GM12875 (cell line): ENCODE data around the gene SMTN.
A peak's percentile ranks its signal among the peaks of the same experiment; 100 is the strongest.
"Not testable (repeated sequence)": the region's sequence is repeated elsewhere in the genome, so short reads cannot be mapped to it uniquely, and the experiment has no call there.

Experiments
- H3K4me3 ChIP-seq: one replicate; pipeline ENCODE4 v1.5.1; 2011; ENCODE audit warnings: low read depth, low read length, control low read depth
- CTCF ChIP-seq: IDR thresholded peaks from 2 replicates; pipeline ENCODE4 v1.5.1; 2011; ENCODE audit warnings: low read depth, mild to moderate bottlenecking, control low read depth, inconsistent platforms, low read length, moderate library complexity, borderline replicate concordance; ENCODE audit not compliant: insufficient read depth

The SMTN gene

GRCh38 chr22:31107894-31108218, 26.7 kb downstream of the SMTN start:
- TF ChIP-seq CTCF: no peak
- H3K4me3 ChIP-seq: peak overlapping the region; percentile 52

GRCh38 chr22:31112547-31113091, 31.5 kb downstream of the SMTN start:
- H3K4me3 ChIP-seq: not testable (repeated sequence)

GRCh38 chr22:31118046-31118820, 37.1 kb downstream of the SMTN start:
- TF ChIP-seq CTCF: no peak
- no peak overlapping the region for H3K4me3 ChIP-seq

GRCh38 chr22:31119026-31119717, 38.1 kb downstream of the SMTN start:
- no peak overlapping the region for H3K4me3 ChIP-seq
- no peak for TF ChIP-seq CTCF

- H3K4me3 ChIP-seq: no peak overlapping the region
- no peak for TF ChIP-seq CTCF
Measured at GRCh38 chr22:31120230-31120629, 39.1 kb downstream of the SMTN start.

DNA sequence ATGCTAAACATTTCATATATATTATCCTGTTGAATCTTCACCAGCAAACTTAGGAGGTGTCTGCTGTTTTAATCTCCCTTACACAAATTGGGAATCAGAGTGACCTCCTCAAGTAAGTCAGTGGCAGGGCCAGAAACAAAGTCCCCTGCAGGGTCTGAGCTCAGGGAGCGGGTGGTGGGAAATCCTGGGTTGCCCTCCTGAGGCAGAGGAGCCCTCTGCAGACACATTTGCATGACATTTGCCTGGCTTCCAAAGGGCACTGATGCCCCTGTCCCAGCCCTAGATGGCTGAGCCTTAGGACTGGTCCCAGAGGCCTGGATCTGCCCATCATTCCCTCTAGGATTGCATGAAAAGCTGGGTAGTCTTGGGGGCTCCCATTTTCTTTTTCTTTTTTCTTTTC, 39.5 kb downstream of the SMTN start:
- H3K4me3 ChIP-seq: no peak overlapping the region
- TF ChIP-seq CTCF: no peak

- no peak for TF ChIP-seq CTCF
- H3K4me3 ChIP-seq: no peak overlapping the region
Measured at GRCh38 chr22:31121403-31121802, 40.3 kb downstream of the SMTN start.
